Measurements from ENCODE around the gene RPUSD2. TPM values are rescaled to one million over a fixed set of nuclear protein-coding genes. Genes with fewer than 3 reads are reported as not detected.
A peak's percentile ranks its signal among the peaks of the same experiment; 100 is the strongest.

RPUSD2 gene
- polyA plus RNA-seq, 1 of the 3 experiments (the other 2 are of a cell fraction), result 10.8 TPM

- CTCF ChIA-PET, result interaction anchor here (1.2 to 1.3 kb wide), 2 partner anchors 74 to 264 kb away, joined by 5 read pairs; no protein-coding TSS in a partner anchor
- peak within 1 kb of the TSS; percentile 99 for H3K9ac ChIP-seq
- peaks cover 44% of the 10 kb centered on the region for H3K79me2 ChIP-seq (ENCODE audit: insufficient read depth)
- H3F3A ChIP-seq (replicated peaks; ENCODE audit: insufficient read depth), result peaks cover 5% of the 10 kb centered on the region
- 3% methylated on average over 29 of the region's 41 CpGs for WGBS (ENCODE audit: low lambda C conversion rate)
- no peaks in the 10 kb centered on the region for H3K9me3 ChIP-seq
- H3K4me1 ChIP-seq (ENCODE audit: control insufficient read depth in 1 of 2, insufficient read depth in 2 of 2, low read depth in 1 of 2, low read length in 1 of 2), result no peaks in the 10 kb centered on the region
- peak within 1 kb of the TSS; percentile 70 to 89 for H3K4me3 ChIP-seq (ENCODE audit: low read depth in 2 of 2, low read length in 1 of 2)
- H3K36me3 ChIP-seq (replicated peaks in 1 of 2; ENCODE audit: control insufficient read depth in 1 of 2, insufficient read depth in 2 of 2, low read length in 1 of 2), result no peaks in the 10 kb centered on the region
- DNase-seq, result peak; percentile 86
- no peaks in the 10 kb centered on the region for H3K27me3 ChIP-seq (ENCODE audit: insufficient read depth)
- H4K20me1 ChIP-seq (ENCODE audit: insufficient read depth), result no peaks in the 10 kb centered on the region
- peak within 1 kb of the TSS; percentile 73 for H3K4me2 ChIP-seq
- no peaks in the 10 kb centered on the region for H3K9me2 ChIP-seq
- POLR2A ChIA-PET, result interaction anchor here (0.9 kb wide), 1 partner anchor 101 kb away, joined by 3 read pairs; the partner anchor contains the start of gene RAD51
- H2AFZ ChIP-seq (ENCODE audit: low read depth), result peak within 1 kb of the TSS; percentile 95
- H3K27ac ChIP-seq (ENCODE audit: low read depth in 2 of 2, low read length in 1 of 2), result peak within 1 kb of the TSS; percentile 96 to 97
- peak; percentile 97 for TF ChIP-seq TEAD4 (IDR thresholded peaks at IDR 0.05; ENCODE audit: borderline replicate concordance, insufficient read depth)
- TF ChIP-seq, protein P1, sequence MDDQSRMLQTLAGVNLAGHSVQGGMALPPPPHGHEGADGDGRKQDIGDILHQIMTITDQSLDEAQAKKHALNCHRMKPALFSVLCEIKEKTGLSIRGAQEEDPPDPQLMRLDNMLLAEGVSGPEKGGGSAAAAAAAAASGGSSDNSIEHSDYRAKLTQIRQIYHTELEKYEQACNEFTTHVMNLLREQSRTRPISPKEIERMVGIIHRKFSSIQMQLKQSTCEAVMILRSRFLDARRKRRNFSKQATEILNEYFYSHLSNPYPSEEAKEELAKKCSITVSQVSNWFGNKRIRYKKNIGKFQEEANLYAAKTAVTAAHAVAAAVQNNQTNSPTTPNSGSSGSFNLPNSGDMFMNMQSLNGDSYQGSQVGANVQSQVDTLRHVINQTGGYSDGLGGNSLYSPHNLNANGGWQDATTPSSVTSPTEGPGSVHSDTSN (IDR thresholded peaks at IDR 0.05), result no peak
- TF ChIP-seq FOXM1 (IDR thresholded peaks at IDR 0.05; ENCODE audit: low read depth), result no peak; the same call in 1 of the 2 replicates
- TF ChIP-seq CHD2 (IDR thresholded peaks at IDR 0.05; ENCODE audit: low read length, partially characterized antibody), result peak; percentile 82
- TF ChIP-seq TAF1 (IDR thresholded peaks at IDR 0.05; ENCODE audit: borderline replicate concordance, low read depth, low read length), result peak; percentile 22; the same call in 1 of the 2 replicates
- peak; percentile 99 for TF ChIP-seq YY1 (IDR thresholded peaks at IDR 0.05; ENCODE audit: low read depth)
- TF ChIP-seq MXI1 (IDR thresholded peaks at IDR 0.05; ENCODE audit: low read depth, low read length), result peak; percentile 97
- peak; percentile 76; the same call in 1 of the 2 replicates for TF ChIP-seq FOSL2 (IDR thresholded peaks at IDR 0.05; ENCODE audit: borderline replicate concordance, low read depth)
- 0 out of 2 replicates have a peak, but pooled peaks have one; percentile 49 for TF ChIP-seq FOXJ3 (CRISPR knock-in tag; IDR thresholded peaks at IDR 0.05)
- no peak for TF ChIP-seq EZH2phosphoT487 (IDR thresholded peaks at IDR 0.05; ENCODE audit: borderline replicate concordance, low read depth)
- no peak for TF ChIP-seq RAD21 (IDR thresholded peaks at IDR 0.05; ENCODE audit: low read length)
- peak; percentile 94 for TF ChIP-seq MAX (IDR thresholded peaks at IDR 0.05; ENCODE audit: low read depth)
- TF ChIP-seq, protein P2, sequence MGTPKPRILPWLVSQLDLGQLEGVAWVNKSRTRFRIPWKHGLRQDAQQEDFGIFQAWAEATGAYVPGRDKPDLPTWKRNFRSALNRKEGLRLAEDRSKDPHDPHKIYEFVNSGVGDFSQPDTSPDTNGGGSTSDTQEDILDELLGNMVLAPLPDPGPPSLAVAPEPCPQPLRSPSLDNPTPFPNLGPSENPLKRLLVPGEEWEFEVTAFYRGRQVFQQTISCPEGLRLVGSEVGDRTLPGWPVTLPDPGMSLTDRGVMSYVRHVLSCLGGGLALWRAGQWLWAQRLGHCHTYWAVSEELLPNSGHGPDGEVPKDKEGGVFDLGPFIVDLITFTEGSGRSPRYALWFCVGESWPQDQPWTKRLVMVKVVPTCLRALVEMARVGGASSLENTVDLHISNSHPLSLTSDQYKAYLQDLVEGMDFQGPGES (IDR thresholded peaks at IDR 0.05; ENCODE audit: low read depth, low read length), result no peak; the same call in 1 of the 2 replicates
- TF ChIP-seq NRF1 (IDR thresholded peaks at IDR 0.05; ENCODE audit: low read depth, low read length), result peak; percentile 90
- no peak for TF ChIP-seq MEF2A (IDR thresholded peaks at IDR 0.05; ENCODE audit: borderline replicate concordance, low read depth)
- TF ChIP-seq POLR2AphosphoS5 (IDR thresholded peaks at IDR 0.05; ENCODE audit: low read depth, low read length), result peak; percentile 36; the same call in 1 of the 2 replicates
- TF ChIP-seq RFX5 (IDR thresholded peaks at IDR 0.05; ENCODE audit: low read length), result no peak
- TF ChIP-seq, protein P3, sequence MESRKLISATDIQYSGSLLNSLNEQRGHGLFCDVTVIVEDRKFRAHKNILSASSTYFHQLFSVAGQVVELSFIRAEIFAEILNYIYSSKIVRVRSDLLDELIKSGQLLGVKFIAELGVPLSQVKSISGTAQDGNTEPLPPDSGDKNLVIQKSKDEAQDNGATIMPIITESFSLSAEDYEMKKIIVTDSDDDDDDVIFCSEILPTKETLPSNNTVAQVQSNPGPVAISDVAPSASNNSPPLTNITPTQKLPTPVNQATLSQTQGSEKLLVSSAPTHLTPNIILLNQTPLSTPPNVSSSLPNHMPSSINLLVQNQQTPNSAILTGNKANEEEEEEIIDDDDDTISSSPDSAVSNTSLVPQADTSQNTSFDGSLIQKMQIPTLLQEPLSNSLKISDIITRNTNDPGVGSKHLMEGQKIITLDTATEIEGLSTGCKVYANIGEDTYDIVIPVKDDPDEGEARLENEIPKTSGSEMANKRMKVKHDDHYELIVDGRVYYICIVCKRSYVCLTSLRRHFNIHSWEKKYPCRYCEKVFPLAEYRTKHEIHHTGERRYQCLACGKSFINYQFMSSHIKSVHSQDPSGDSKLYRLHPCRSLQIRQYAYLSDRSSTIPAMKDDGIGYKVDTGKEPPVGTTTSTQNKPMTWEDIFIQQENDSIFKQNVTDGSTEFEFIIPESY (IDR thresholded peaks at IDR 0.05; ENCODE audit: borderline replicate concordance, low read depth), result no peak
- TF ChIP-seq, protein P4, sequence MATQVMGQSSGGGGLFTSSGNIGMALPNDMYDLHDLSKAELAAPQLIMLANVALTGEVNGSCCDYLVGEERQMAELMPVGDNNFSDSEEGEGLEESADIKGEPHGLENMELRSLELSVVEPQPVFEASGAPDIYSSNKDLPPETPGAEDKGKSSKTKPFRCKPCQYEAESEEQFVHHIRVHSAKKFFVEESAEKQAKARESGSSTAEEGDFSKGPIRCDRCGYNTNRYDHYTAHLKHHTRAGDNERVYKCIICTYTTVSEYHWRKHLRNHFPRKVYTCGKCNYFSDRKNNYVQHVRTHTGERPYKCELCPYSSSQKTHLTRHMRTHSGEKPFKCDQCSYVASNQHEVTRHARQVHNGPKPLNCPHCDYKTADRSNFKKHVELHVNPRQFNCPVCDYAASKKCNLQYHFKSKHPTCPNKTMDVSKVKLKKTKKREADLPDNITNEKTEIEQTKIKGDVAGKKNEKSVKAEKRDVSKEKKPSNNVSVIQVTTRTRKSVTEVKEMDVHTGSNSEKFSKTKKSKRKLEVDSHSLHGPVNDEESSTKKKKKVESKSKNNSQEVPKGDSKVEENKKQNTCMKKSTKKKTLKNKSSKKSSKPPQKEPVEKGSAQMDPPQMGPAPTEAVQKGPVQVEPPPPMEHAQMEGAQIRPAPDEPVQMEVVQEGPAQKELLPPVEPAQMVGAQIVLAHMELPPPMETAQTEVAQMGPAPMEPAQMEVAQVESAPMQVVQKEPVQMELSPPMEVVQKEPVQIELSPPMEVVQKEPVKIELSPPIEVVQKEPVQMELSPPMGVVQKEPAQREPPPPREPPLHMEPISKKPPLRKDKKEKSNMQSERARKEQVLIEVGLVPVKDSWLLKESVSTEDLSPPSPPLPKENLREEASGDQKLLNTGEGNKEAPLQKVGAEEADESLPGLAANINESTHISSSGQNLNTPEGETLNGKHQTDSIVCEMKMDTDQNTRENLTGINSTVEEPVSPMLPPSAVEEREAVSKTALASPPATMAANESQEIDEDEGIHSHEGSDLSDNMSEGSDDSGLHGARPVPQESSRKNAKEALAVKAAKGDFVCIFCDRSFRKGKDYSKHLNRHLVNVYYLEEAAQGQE (IDR thresholded peaks at IDR 0.05; ENCODE audit: low read depth, low read length), result no peak
- TF ChIP-seq, protein P5, sequence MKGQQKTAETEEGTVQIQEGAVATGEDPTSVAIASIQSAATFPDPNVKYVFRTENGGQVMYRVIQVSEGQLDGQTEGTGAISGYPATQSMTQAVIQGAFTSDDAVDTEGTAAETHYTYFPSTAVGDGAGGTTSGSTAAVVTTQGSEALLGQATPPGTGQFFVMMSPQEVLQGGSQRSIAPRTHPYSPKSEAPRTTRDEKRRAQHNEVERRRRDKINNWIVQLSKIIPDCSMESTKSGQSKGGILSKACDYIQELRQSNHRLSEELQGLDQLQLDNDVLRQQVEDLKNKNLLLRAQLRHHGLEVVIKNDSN (IDR thresholded peaks at IDR 0.05; ENCODE audit: borderline replicate concordance, low read depth), result no peak
- TF ChIP-seq SIN3A (IDR thresholded peaks at IDR 0.05; ENCODE audit: borderline replicate concordance, low read depth, low read length), result peak; percentile 98
- TF ChIP-seq GABPA (IDR thresholded peaks at IDR 0.05; ENCODE audit: low read depth), result no peak; the same call in none of the 2 replicates
These were observed 24.7 kb downstream of the RPUSD2 start, which contains the start of gene KNL1 for GRCh38 chr15:40593588-40594428. TSS of gene KNL1 (plus strand) at chr15:40594249. CDS start at chr15:40602932, 8,683 bp downstream.

All from SK-N-SH (cell line).